CD14-positive monocyte (primary cell): Measurements from ENCODE around the gene SHCBP1L. TPM values are rescaled to one million over a fixed set of nuclear protein-coding genes. Genes with fewer than 3 reads are reported as not detected.

Experiments used
- DNase-seq, 3 donors: peaks; one replicate each; pipeline ENCODE4 v3.0.0-alpha.2; 2011 to 2022
- H2AFZ ChIP-seq: 2 replicates; pipeline ENCODE4 v1.6.0; 2012; ENCODE audit warnings: mild to moderate bottlenecking, low read depth, low read length, inconsistent platforms; ENCODE audit not compliant: insufficient read depth, poor library complexity, severe bottlenecking
- H3K27ac ChIP-seq, 2 donors: 1 replicate in 1 of 2; 2 replicates in 1 of 2; pipeline ENCODE4 v1.5.1; 2012 to 2013; ENCODE audit warnings: low read length in 2 of 2, control low read depth in 1 of 2, inconsistent platforms in 1 of 2, low read depth in 1 of 2, mild to moderate bottlenecking in 1 of 2
- H3K27me3 ChIP-seq, 2 donors: one replicate each; pipeline versions ENCODE4 v1.6.0 to v1.6.1; 2011 to 2013; ENCODE audit warnings: low read length in 2 of 2; ENCODE audit not compliant: control insufficient read depth in 2 of 2, insufficient read depth in 2 of 2
- H3K36me3 ChIP-seq, 2 donors: replicated peaks in 1 of 2; 1 replicate in 1 of 2; 2 replicates in 1 of 2; pipeline versions ENCODE4 v1.5.1 to v1.6.1; 2012 to 2013; ENCODE audit warnings: low read length in 2 of 2, control low read depth in 1 of 2, inconsistent platforms in 1 of 2, mild to moderate bottlenecking in 1 of 2; ENCODE audit not compliant: insufficient read depth in 2 of 2, control insufficient read depth in 1 of 2
- H3K4me1 ChIP-seq, 2 donors: 1 replicate in 1 of 2; 2 replicates in 1 of 2; pipeline versions ENCODE4 v1.5.1 to v1.6.1; 2012 to 2013; ENCODE audit warnings: low read length in 2 of 2, control low read depth in 1 of 2, inconsistent platforms in 1 of 2, mild to moderate bottlenecking in 1 of 2, moderate library complexity in 1 of 2; ENCODE audit not compliant: insufficient read depth in 2 of 2, control insufficient read depth in 1 of 2
- H3K4me2 ChIP-seq: replicated peaks from 2 replicates; pipeline ENCODE3; 2012; ENCODE audit warnings: low read length, moderate library complexity, mild to moderate bottlenecking; ENCODE audit not compliant: poor library complexity, severe bottlenecking; ENCODE audit errors: extremely low read depth
- H3K4me3 ChIP-seq, 3 experiments: fragments of 200-600 bp in 1 of 3; sonication (generic) in 1 of 3; replicated peaks in 1 of 3; 1 replicate in 2 of 3; 2 replicates in 1 of 3; pipeline ENCODE4 v1.5.1; 2011 to 2013; ENCODE audit warnings: low read length in 3 of 3, mild to moderate bottlenecking in 3 of 3, control low read depth in 2 of 3, low read depth in 2 of 3, inconsistent platforms in 1 of 3, moderate library complexity in 1 of 3
- H3K79me2 ChIP-seq: 2 replicates; pipeline ENCODE4 v1.6.0; 2012; ENCODE audit warnings: mild to moderate bottlenecking, control low read depth, inconsistent platforms, low read length, moderate library complexity; ENCODE audit not compliant: insufficient read depth
- H3K9ac ChIP-seq: 2 replicates; pipeline ENCODE4 v1.6.0; 2017; ENCODE audit warnings: low read length, mild to moderate bottlenecking; ENCODE audit not compliant: insufficient read depth, poor library complexity, severe bottlenecking
- H3K9me3 ChIP-seq, 2 donors: replicated peaks in 1 of 2; 1 replicate in 1 of 2; 2 replicates in 1 of 2; pipeline versions ENCODE4 v1.5.1 to v1.6.1; 2012 to 2013; ENCODE audit warnings: low read length in 2 of 2, control low read depth in 1 of 2; ENCODE audit not compliant: control insufficient read depth in 1 of 2, insufficient read depth in 1 of 2
- H4K20me1 ChIP-seq: 2 replicates; pipeline ENCODE4 v1.6.0; 2012; ENCODE audit warnings: mild to moderate bottlenecking, low read length, control low read depth, moderate library complexity; ENCODE audit not compliant: insufficient read depth
- H3K27ac Mint-ChIP-seq, 7 donors: one replicate each; pipeline ENCODE4 v1.8.0; 2020; ENCODE audit warnings: mild to moderate bottlenecking in 7 of 7, mixed read lengths in 7 of 7, moderate library complexity in 6 of 7, inconsistent platforms in 2 of 7
- H3K27me3 Mint-ChIP-seq, 3 donors: one replicate each; pipeline ENCODE4 v1.8.0; 2021 to 2022; ENCODE audit warnings: low read depth in 3 of 3, mild to moderate bottlenecking in 3 of 3, mixed read lengths in 3 of 3, moderate library complexity in 3 of 3, inconsistent platforms in 1 of 3
- H3K36me3 Mint-ChIP-seq, 2 donors: one replicate each; pipeline ENCODE4 v1.8.0; 2020; ENCODE audit warnings: mixed read lengths in 2 of 2, inconsistent platforms in 1 of 2, mild to moderate bottlenecking in 1 of 2
- H3K4me1 Mint-ChIP-seq: one replicate; pipeline ENCODE4 v1.8.0; 2020; ENCODE audit warnings: mild to moderate bottlenecking, mixed read lengths
- H3K4me3 Mint-ChIP-seq, 2 donors: one replicate each; pipeline ENCODE4 v1.8.0; 2020; ENCODE audit warnings: mild to moderate bottlenecking in 2 of 2, mixed read lengths in 2 of 2, moderate library complexity in 1 of 2
- H3K9me3 Mint-ChIP-seq, 7 donors: one replicate each; pipeline ENCODE4 v1.8.0; 2020 to 2022; ENCODE audit warnings: mixed read lengths in 7 of 7, mild to moderate bottlenecking in 6 of 7, moderate library complexity in 6 of 7, inconsistent platforms in 2 of 7
- CTCF ChIP-seq: fragments of 200-600 bp; IDR thresholded peaks from one replicate; pipeline ENCODE4 v1.8.0; 2022; ENCODE audit warnings: antibody characterized with exemption, mild to moderate bottlenecking
- WGBS: methylation state at CpG from one replicate; pipeline ENCODE4 v1.1.5; 2013; ENCODE audit warnings: missing lambda C conversion rate; ENCODE audit not compliant: insufficient coverage; 5-methylcytosine and 5-hydroxymethylcytosine counted together
- intact Hi-C, 2 donors: fragments of 100-400 bp; cut with micrococcal nuclease; formaldehyde crosslinking; loops; one replicate each; pipeline versions ENCODE4 v1.15.0 to v1.15.1; 2023
- polyA plus RNA-seq, 3 donors: library from polyadenylated mRNA; depleted of rRNA in 1 of 3; unstranded in 2 of 3; stranded (reverse) in 1 of 3; fragments of 300-500 nt in 2 of 3; fragments of >200 nt in 1 of 3; fragmentation: Illumina TruSeq in 2 of 3; gene quantifications; 1 replicate in 2 of 3; 2 replicates in 1 of 3; pipeline ENCODE4 v1.2.3, GENCODE V29; 2012 to 2021

Gene SHCBP1L
- polyA plus RNA-seq, 3 donors, result not detected

- Mint-ChIP-seq H3K4me1 (no peaks in the 10 kb centered on the region), H3K27me3 (peaks cover 0 to 1% (median 0%) of the 10 kb centered on the region in 3 donors), H3K27ac (peak overlapping the region in 2 of 7 donors; percentile 7 to 62), H3K36me3 (peaks cover 91 to 93% of the 10 kb centered on the region in 2 donors), H3K9me3 (no peaks in the 10 kb centered on the region), H3K4me3 (no peak overlapping the region)
- no peak overlapping the region for H3K4me3 ChIP-seq
- peaks cover 41% of the 10 kb centered on the region for H4K20me1 ChIP-seq
- H3K4me2 ChIP-seq, result no peak overlapping the region
- no peak overlapping the region for H3K27ac ChIP-seq
- no peak overlapping the region for H3K9ac ChIP-seq
- H3K36me3 ChIP-seq, result peaks cover 100% of the 10 kb centered on the region in 2 donors
- H3K4me1 ChIP-seq, result no peaks in the 10 kb centered on the region
- no peaks in the 10 kb centered on the region for H3K79me2 ChIP-seq
- no peak for TF ChIP-seq CTCF
- DNase-seq, result no peak
- intact Hi-C loops, result loop anchor here in 1 of 2 donors (10.0 kb wide), 1 partner anchor 1852 kb away; no protein-coding TSS in a partner anchor
- WGBS, result 100% methylated on average over 2 of the region's 3 CpGs
- H2AFZ ChIP-seq, result no peak overlapping the region
- H3K9me3 ChIP-seq, result no peaks in the 10 kb centered on the region
- no peaks in the 10 kb centered on the region for H3K27me3 ChIP-seq
These were observed 80.1 kb downstream of the SHCBP1L start for GRCh38 chr1:182872881-182873280.

- Histone ChIP-seq H4K20me1 (peaks cover 65% of the 10 kb centered on the region), H3K36me3 (peaks cover 100% of the 10 kb centered on the region in 2 donors), H3K4me1 (no peaks in the 10 kb centered on the region), H3K27me3 (no peaks in the 10 kb centered on the region), H3K4me2 (no peak overlapping the region), H3K4me3 (no peak overlapping the region), H3K27ac (peak overlapping the region in 1 of 2 donors; percentile 47), H3K79me2 (no peaks in the 10 kb centered on the region), H3K9ac (no peak overlapping the region), H3K9me3 (no peaks in the 10 kb centered on the region), H2AFZ (no peak overlapping the region)
- TF ChIP-seq CTCF, result no peak
- intact Hi-C loops, result loop anchor here in 1 of 2 donors (10.0 kb wide), 1 partner anchor 1856 kb away; no protein-coding TSS in a partner anchor
- Mint-ChIP-seq H3K27ac (peak overlapping the region in 5 of 7 donors; percentile 6 to 69 (median 41)), H3K4me1 (no peaks in the 10 kb centered on the region), H3K27me3 (no peaks in the 10 kb centered on the region), H3K36me3 (peaks cover 92 to 93% of the 10 kb centered on the region in 2 donors), H3K9me3 (no peaks in the 10 kb centered on the region), H3K4me3 (no peak overlapping the region)
- DNase-seq, result no peak
- WGBS, result 99% methylated on average over 11 of the region's 12 CpGs
These were observed 83.7 kb downstream of the SHCBP1L start for GRCh38 chr1:182869241-182869666.
